Fibroblast of skin of left quadriceps (primary cell): ENCODE results near the gene ACOT13.
A peak's percentile ranks its signal among the peaks of the same experiment; 100 is the strongest.
"Not testable (repeated sequence)": the region's sequence is repeated elsewhere in the genome, so short reads cannot be mapped to it uniquely, and the experiment has no call there.

Experiments
- DNase-seq, 2 experiments: peaks; one replicate each; pipeline ENCODE4 v3.0.0-alpha.2; 2013; ENCODE audit warnings: low read depth in 2 of 2

ACOT13 gene

DNA sequence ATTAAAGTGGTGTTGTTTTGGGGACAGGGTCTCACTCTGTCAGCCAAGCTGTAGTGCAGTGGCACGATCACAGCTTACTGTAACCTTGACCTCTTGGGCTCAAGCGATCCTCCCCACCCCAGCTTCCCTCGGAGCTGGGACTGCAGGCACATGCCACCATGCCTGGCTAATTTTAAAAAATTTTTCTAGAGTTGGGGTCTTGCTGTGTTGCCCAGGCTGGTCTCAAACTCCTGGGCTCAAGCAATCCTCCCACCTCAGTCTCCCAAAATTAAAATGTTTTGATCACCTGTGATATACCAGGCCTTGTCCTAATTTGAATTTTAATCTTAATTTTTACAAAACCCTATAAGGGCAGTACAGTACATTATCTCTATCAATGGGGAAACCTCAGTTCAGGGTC is 25.5 kb downstream of the ACOT13 start:
- DNase-seq: no peak

DNA sequence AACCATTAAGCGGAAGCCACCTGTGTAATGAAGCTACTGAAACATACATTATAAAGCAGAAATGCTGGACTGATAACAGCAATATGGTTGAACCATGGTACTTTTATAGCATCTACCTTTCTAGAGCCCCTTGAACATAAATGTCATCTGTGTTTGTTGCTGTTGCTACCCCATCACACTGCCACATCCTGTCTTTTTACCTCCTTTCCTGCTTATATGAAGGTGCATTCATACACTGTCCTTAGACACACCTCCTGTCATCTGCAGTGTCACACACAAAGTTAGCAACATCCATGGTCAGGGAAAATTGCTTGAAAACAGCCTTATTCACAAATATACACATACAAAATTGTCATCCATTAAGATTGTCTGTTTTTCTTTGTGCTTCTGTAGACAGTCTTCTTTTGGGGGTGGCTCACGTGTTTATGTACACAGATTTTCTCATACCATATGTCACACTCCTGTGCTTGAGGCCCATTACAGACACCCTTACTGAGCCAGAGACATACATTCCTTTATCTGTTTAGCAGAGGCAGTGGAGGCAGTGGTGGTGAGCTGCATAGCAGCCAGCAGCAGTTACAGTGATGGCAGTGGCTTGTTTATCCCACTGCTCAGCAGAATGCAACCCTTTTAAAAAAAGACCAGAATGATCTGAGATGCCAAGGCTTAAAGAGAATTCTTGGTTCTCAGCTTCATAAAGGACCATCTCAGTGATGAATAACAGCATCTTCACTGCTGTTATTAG is 26.1 kb downstream of the ACOT13 start:
- DNase-seq: no peak

DNA sequence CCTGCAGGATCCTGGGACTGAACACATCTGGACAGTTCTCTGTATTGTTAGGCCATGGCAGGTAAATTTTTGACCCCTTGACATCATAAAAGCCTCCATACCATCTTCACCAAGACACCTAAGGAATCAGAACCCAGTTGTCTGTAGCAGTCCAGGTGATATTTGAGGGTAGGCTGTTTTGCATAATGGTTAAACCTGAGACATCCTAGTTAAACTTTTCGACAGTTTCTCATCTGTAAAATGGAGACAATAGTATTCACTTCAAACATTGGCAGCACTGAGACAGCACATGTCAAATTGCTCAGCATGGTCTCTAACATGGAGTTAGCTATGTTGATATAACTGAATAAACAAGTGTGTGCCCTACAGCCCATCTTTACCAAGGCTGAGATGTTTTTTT is 27.3 kb downstream of the ACOT13 start:
- DNase-seq: no peak

DNA sequence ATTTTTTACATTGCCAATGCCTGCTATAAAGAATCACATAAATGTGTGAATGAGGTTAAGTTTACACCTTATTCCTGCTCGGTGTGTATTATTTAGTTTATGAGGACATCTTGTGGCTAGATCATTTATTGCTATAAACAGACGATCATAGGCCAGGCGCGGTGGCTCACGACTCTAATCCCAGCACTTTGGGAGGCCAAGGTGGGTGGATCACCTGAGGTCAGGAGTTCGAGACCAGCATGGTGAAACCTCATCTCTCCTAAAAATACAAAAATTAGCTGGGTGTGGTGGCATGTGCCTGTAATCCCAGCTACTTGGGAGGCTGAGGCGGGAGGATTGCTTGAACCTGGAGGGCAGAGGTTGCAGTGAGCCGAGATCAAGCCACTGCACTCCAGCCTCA is 28.8 kb downstream of the ACOT13 start:
- not testable (repeated sequence) for DNase-seq

DNA sequence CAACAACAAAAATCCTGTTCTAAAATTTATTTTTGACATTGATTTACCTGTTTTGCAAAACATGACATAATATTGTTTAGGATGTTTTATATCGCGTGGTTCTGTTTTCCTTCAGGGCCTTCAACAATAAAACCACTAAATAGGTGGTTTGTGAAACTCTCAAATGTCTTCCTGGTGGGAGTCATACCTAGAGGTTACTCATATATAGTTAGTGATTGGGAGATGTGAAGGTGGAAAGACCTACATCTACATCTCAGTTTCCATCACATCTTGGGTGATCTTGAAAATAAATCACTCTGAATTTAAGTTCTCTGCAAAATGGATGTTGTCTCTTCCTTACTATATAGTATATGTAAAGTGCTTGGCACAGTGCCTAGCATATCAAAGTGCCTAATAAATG is 29.2 kb downstream of the ACOT13 start:
- DNase-seq: no peak

DNA sequence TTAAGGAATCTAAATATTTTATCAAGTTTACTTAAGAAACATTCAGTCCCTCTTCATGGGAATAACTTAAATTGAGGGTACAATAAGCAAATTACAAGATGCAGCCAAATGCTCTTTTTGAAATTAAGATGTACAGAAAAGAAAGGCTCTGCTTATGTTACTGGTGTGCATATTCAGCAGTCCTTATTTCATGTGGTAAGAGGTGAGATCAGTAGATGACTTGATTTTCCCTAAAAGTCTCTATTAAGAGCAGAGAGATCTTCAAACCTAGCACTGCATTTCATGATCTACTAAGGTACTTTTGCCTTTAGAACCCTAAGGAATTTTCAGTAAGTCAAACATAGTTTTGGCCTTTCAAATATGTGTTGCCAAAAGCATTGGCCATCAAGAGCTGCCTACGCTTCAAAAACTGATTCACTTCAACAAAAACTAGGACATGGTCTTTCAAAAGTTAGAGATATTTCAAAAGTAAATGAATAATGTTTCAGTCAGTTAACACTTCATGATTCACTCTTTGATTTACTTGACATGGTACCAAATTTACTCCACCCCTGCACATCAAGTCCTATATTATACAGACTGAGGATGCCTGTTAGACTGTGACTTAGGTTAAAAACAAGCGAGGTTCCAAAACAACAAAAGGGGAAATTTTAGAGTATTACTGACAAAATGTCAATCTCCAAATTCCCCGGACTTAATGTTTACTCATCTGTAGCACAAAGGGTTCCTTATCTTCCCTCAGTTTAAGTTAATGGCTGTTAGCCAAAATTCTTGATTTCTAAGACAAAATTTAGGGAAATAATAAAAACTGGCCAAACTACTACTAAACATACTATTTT is 32.9 kb downstream of the ACOT13 start:
- DNase-seq: no peak

DNA sequence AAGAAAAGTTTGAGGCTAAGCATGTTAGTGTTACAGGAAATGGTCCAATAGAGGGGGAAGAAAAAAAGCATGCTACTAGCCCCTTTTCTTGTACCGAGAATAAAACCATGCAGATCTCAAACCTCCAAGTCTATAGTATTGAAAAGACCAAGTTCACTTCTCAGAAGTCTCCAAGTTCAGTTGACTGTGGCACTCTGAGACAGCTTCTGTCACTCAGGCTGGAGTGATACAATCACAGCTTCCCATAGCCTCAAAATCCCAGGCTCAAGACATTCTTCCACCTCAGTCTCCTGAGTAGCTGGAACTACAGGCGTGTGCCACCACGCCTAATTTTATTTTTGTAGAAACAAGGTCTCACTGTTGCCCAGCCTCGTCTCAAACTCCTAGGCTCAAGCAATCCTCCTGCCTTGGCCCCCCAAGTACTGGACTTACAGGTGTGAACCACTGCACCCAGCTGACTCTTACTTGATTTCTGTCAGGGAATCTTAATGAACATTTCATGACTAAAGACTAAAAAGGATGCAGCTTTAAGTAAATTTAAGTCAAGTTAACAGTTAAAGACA is 35.9 kb downstream of the ACOT13 start:
- no peak for DNase-seq

DNA sequence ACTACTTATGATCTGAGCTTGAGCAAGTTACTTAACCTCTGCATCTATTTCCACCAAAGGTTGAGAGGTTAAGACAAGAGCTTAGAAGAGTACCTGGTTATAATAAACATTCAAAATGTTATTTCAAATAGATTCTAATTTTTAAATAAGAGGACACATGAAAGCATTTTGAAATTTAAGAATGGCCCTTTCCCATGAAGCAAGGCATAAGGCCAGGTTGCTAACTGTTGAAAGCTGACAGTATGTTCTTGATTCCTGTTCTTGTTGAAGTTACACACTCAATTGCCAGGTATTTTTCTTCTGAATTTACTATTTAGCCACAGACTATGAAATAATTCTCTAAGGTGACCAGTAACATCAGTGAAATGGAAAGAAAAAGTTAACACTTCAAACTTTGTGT is 37.6 kb downstream of the ACOT13 start:
- no peak for DNase-seq

DNA sequence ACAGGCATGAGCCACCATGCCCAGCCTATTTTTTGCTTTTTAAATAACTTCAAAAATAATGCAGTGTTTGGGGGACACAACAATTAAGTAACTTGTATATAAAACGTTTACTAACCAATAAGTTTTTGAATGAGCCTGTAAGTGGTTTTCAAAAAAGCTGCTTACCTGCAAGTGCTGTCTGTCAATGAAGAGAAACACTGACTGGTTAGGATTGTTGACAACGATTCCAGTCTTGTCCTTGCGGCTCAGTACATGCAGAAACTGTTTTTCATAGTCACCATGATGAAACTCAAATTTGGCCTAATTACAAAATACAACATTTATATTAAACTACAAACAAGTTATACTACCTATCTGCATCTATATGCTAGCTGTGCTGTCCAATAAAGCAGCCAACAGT is 41.7 kb downstream of the ACOT13 start:
- DNase-seq: no peak

DNA sequence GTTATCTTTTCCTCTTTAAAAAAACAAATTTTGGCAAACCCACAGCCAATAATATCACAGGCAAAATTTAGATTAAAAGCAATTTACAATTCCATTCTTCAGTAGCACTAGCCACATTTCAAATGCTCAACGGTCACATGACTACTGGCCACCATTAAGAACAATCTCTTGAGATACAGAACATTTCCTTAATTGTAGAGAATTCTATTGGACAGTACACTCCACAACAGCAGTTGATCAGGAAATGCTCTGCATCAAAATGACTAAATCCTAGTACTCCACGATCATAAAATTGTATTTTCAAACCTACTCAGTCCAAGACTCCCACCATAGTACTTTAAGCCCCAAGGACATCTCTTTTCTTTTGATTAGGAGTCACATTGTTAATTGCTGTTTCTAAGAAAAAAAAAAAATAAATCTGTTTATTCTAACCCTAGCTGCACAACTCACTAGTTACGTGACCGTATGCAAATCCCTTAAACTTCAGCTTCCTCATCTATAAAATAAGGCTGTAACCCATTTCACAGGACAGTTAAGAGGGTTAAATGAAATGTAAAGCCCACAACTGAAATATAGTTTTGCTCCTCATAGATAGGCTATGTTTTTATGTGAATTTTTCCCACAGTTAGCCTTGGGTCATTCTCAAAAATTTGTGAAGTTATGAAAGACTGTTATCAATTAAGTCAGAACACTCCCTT is 42.3 kb downstream of the ACOT13 start:
- DNase-seq: no peak

DNA sequence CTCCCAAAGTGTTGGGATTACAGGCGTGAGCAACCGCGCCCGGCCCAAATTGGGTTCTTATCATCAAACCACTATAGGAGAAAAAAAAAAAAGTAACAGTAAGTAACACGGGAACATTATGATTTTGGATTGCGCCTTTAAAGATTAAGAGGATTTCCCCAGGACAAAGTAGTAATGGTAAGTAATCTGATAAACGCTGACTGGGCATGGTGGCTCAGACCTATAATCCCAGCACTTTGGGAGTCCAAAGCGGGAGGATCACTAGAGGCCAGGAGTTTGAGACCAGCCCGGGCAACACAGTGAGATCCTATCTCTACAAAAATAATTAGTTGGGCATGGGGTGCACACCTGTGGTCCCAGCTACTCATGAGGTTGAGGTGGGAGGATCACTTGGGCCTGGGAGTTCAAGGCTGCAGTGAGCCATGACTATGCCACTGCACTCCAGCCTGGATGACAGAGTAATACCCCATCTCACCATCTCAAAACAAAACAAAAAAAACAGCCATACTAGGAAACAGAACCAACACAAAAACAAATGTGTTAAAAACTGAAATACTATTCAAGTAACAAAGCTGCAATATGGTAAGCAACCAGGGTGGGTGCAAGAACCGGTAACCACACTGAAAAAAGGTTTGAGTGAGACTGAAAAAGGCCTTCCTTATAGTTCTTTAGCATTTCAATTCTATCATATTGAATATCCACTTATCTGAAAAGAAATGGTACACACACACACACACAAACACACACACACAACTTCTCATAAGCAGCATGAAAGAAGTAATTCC is 43.8 kb downstream of the ACOT13 start:
- DNase-seq: no peak

DNA sequence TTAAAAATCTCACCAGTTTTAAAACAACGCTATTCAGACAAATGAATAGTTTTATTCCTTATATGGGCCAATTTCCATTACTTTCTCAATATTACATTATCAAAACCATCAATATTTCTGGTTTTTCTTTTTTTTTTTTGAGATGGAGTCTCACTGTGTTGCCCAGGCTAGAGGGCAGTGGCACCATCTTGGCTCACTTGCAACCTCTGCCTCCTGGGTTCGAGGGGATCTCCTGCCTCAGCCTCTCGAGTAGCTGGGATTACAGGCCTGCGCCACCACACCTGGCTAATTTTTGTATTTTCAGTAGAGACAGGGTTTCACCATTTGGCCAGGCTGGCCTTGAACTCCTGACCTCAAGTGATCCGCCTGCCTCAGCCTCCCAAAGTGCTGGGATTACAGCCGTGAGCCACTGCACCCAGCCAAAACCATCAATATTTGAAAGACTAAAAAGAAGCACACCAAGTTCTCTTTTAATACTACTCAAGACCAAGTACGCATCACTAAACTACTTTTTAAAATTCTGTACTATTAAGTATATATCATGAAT is 49.8 kb downstream of the ACOT13 start:
- DNase-seq: not testable (repeated sequence)

DNA sequence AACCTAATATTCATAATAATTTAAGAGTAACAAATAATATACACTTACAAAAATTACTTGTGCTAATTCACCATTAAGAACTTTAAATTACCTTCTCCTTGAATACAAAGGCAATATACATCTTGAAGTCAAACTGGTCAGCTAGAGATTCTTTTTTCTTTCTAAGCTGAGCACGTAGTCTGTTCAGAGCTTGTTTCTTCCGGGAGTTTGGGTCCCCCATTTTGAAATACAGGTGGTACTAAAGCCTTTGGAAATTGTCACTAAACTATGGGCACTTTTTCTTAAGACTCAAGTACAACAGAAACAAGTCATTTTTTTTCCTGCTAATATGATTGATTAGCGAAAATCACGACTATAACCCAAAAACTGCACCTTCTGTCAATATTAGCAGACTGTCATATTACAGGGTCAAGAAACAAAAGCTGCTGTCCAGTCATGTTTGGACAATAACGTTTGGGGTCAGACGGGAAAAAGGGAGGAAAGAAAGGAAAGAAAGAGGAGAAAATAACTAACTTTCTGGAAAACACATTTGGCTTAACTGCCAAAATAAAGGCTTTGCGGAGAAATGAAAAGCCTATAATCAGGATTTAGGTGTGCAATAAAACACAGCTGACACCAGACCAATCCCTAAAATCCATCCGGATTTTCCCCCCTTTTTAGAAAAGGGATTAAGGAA is 51.7 kb downstream of the ACOT13 start:
- DNase-seq: no peak

DNA sequence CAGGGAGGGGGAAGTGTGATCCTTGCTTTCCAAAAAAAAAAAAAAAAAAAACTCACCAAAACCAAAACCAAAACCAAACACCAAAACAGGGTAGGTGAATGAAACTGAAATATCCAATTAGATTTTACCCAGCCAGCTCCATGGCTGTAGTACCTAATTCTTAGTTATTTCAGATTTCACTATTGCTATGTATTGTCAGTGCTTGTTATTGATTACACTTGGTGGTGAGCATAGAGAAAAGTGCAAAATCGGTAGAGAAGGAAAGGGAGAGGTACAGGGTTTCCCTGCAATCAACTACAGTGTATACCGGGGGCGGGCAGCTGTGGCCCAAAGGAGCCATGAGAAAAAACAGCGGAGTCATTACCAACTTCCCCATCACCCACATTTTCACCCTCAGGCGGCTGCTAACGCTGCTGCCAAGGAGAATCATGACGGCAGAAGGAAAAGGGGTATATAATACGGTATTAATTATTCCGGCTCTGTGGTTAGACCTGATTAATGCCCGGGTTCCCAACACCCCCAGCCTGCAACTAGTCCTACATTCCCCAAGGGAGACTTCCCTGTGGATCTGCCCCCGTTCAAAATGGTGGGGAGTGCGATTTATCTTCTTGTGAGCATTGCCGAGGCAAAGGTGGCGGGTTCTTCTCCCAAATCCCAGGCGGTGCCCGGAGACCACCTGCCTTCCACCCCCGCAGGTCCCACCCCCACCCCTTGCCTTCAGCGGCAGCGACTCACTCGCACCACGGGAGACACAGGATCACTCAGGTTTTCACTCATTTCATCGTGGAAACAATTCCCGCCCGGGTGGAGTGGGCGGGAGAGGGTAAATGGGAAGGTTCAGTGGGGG is 52.5 kb downstream of the ACOT13 start, which contains the start of gene C6orf62:
C6orf62 (minus strand) TSS at position 30 of the 847 bp plus-strand sequence. CDS start 486 bp downstream, outside the sequence.
- no peak for DNase-seq

DNA sequence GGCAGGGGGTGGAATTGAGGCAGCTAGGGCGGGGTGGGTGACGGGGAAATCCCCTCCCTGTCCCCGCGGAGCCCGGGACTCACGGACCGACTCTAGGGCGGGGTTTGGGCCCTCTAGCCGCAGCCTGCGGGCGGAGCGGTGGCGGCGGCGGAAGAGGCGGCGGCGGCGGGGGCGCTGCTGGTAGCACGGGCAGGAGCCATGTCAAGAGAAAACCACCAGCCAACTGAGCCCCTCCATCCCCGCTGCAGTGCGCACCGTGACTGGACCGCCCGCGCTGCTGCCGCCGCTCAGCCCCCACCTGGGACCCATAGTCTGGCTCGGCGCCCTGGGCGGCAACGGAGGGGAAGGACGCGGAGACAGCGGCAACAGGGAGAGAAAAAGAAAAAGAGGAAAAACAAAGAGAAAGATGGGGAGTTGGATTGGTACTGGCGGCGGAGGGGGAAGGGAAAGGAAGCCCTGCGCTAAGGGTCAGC is 53.3 kb downstream of the ACOT13 start:
- DNase-seq: no peak

DNA sequence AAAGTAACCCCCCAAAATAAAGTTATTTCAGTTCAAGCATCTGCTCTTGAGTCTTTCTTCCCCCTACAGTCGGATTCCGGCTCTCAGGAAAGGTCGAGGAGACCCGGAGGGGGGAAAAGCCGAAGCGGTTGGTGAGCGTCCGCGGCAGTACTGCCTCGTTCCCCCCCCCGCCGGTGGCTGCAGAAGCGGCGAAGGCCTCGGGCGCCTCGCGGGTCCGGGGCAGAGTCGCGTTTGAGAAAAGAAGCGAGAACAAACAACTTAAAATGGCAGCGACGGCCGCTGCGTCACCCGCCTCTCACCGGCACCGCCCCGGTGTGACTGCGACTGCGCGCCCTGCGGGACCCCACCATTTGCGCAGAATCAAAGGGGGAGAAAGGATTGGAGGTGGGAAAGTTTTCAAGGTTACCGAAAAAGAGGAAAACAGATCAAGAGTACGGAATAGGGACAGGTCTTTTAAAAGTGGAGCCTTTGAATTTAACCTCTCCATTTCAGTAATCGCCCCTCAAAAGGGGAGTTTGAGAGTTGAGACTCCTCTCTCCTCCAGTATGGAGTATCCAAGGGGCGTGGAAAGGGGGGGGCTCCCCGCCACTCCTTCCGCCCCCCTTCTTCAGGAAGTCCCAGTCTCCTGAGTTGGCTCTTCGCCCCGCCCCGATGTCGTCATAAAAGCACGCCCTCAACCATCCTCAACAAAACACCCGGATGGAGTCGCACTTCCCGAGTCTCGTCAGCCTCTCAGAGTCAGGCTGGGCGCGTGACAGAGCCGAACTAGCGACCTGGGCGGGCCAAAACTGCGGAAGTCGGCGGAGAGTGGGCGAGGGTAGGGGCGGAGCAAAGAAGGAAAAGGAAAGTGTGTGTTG is 54.0 kb downstream of the ACOT13 start:
- DNase-seq: peak; percentile 100

DNA sequence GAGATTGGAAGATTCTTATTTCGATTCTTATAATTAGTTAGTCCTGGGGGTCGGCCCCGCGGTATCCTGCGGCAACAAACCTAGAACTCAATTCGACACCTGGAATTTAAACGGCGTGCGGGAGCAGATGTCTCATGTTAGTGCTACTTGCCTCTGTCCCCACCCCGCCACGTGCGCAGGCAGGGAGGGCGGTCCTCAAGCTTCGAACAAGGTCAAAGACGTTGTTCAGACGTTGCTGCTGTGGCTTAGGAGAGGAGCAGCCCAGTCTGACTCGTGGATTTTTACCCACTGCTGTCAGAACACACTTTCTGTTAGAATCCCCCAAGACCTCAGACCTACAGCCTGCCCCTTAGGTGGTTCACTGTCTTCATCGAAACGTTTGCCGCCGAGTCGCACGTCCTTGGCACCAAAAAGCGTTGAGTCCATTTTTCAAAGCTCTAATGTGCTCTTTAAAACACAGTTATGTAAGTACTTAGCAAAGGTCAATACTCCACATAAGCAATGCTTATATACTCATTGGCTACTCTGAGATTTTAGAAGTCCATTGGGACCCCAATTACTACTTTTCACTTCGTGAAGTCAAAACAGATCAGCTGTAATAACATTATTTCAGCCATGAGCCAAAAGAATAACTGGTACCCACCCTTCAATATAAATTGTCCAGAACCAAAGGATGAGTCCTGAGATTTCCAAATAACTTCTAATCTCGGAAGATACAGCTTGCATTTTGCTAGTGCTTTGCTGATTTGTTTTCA is 54.8 kb downstream of the ACOT13 start:
- DNase-seq: no peak

DNA sequence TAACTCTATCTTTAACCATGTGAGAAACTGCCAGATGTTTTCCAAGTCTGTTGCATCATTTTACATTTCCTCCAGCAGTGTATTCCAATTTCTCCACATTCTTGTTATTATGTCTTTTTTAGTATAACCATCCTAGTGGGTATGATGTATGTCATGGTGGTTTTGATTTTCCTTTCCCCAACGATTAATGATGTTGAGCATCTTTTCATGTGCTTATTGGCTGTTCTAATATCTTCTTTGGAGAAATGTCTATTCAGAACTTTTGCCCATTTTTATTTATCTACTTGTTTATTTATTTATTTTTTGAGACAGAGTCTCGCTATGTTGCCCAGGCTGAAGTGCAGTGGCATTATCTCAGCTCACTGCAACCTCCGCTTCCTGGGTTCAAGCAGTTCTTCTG is 56.4 kb downstream of the ACOT13 start:
- no peak for DNase-seq
